Measurements from ENCODE around the gene CYP19A1.
A peak's percentile ranks its signal among the peaks of the same experiment; 100 is the strongest.

CYP19A1 gene

GRCh38 chr15:51195459-51195858 is 142.9 kb downstream of the CYP19A1 start:
- H3K27ac ChIP-seq = no peak overlapping the region
- no peak for TF ChIP-seq CTCF (conservative IDR thresholded peaks at IDR 0.05)

GRCh38 chr15:51193979-51194378 is 144.4 kb downstream of the CYP19A1 start:
- no peak for TF ChIP-seq CTCF (conservative IDR thresholded peaks at IDR 0.05)
- H3K27ac ChIP-seq = no peak overlapping the region

GRCh38 chr15:51193526-51193925 is 144.9 kb downstream of the CYP19A1 start:
- TF ChIP-seq CTCF (conservative IDR thresholded peaks at IDR 0.05) = no peak

GRCh38 chr15:51192521-51193280 is 145.7 kb downstream of the CYP19A1 start:
- no peak overlapping the region for H3K27ac ChIP-seq
- peak; percentile 93 for TF ChIP-seq CTCF (conservative IDR thresholded peaks at IDR 0.05)

More at GRCh38 chr15:51193526-51193925, 144.9 kb downstream of the CYP19A1 start:
- no peak overlapping the region for H3K27ac ChIP-seq

- TF ChIP-seq CTCF (conservative IDR thresholded peaks at IDR 0.05) = no peak
- no peak overlapping the region for H3K27ac ChIP-seq
Observed at GRCh38 chr15:51191766-51192165, 146.6 kb downstream of the CYP19A1 start.

- TF ChIP-seq CTCF (conservative IDR thresholded peaks at IDR 0.05) = no peak
- H3K27ac ChIP-seq = no peak overlapping the region
Observed at GRCh38 chr15:51191072-51191670, 147.2 kb downstream of the CYP19A1 start.

GRCh38 chr15:51190424-51191068 is 147.8 kb downstream of the CYP19A1 start:
- H3K27ac ChIP-seq = no peak overlapping the region
- no peak for TF ChIP-seq CTCF (conservative IDR thresholded peaks at IDR 0.05)
